Measurements from ENCODE around the gene BCL10. TPM values are rescaled to one million over a fixed set of nuclear protein-coding genes. Genes with fewer than 3 reads are reported as not detected.

The BCL10 gene
- total RNA-seq, 2 experiments from 2014 or later = 27.4 to 31.7 TPM

DNA sequence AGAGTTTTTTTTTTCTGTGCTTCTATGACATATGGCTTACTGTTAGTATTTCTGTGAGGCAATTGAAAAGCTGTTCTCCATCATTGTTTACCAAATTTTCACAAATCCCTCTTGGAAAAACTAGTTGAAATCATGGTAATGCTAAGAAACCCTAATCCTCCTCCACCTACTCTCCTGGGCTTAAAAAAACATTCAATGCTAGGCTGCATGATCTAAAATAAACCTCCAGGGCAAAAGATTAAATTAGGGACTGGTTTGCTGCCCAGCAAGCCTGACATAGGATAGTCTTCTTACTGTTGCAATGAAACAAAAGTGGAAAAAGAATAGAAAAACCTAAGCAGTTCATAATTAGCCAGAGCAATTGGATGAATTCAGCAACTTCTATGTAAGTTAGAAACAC, 33.1 kb downstream of the BCL10 start:
- ATAC-seq (ENCODE audit: low read depth) (no peak), DNase-seq (no peak)
- Mint-ChIP-seq H3K4me1 (peaks cover 22% of the 10 kb centered on the region), H3K9me3 (peaks cover 3% of the 10 kb centered on the region), H3K36me3 (peaks cover 6% of the 10 kb centered on the region), H3K27me3 (no peaks in the 10 kb centered on the region), H3K27ac (no peak overlapping the region), H3K4me3 (no peak overlapping the region)
- POLR2A ChIA-PET = no interaction called here

DNA sequence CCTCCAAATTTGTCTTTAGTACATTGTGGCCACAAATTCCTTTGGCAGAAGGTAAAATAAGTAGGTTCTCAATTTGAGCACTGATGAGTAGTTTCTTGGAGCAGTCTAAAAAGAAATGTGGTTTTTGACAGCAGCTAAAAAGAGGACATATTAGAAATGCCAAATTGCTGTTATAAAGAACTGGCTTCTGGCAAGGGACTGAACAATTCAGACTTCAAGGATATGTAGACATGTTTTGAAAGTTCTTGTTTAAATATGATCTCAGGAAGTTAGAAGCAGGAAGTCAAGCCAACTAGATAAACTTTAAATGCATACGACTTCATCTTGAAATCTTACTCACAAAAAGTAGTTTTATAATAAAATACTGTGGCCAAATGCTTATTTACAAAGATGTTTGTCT, 35.8 kb downstream of the BCL10 start:
- H3K36me3 Mint-ChIP-seq = peaks cover 6% of the 10 kb centered on the region

DNA sequence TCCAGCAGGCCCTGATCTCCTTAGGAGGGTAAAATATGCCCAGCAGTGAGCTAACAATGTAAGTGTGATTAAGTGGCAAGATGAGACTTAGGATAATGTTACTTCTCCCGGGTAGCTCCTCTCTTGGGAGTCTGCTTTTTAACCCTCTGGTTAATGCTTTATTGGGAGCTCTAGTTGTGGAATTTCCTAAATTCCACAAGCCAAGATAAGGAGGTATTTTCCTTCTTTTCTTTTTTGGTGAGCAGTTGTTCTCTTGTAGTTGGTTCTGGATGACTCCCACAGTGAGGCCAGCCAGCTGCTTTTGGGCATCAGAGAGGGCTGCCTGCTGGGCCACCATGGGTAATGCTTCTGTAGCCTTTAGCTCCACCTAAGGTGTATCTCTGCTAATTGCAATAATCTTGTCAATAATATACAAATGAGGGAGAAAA, 36.2 kb downstream of the BCL10 start:
- Mint-ChIP-seq H3K36me3 (peaks cover 4% of the 10 kb centered on the region), H3K4me3 (no peak overlapping the region), H3K9me3 (peaks cover 1% of the 10 kb centered on the region), H3K27ac (peak overlapping the region; percentile 81), H3K4me1 (peaks cover 16% of the 10 kb centered on the region), H3K27me3 (peaks cover 6% of the 10 kb centered on the region)
- no peak for DNase-seq
- POLR2A ChIA-PET = interaction anchor here (1.1 to 1.5 kb wide), 2 partner anchors 14 to 19 kb away, joined by 3 to 6 read pairs; partner anchors contain the start of gene C1orf52
- ATAC-seq (ENCODE audit: low read depth) = peak; percentile 72

More for the DNA sequence above, 35.8 kb downstream of the BCL10 start:
- peaks cover 19% of the 10 kb centered on the region for H3K4me1 Mint-ChIP-seq
- H3K9me3 Mint-ChIP-seq = peaks cover 1% of the 10 kb centered on the region
- ATAC-seq (ENCODE audit: low read depth) = no peak
- peak overlapping the region; percentile 81 for H3K27ac Mint-ChIP-seq
- peaks cover 6% of the 10 kb centered on the region for H3K27me3 Mint-ChIP-seq
- POLR2A ChIA-PET = interaction anchor here (1.1 to 1.5 kb wide), 2 partner anchors 14 to 19 kb away, joined by 3 to 6 read pairs; partner anchors contain the start of gene C1orf52
- no peak for DNase-seq
- no peak overlapping the region for H3K4me3 Mint-ChIP-seq

DNA sequence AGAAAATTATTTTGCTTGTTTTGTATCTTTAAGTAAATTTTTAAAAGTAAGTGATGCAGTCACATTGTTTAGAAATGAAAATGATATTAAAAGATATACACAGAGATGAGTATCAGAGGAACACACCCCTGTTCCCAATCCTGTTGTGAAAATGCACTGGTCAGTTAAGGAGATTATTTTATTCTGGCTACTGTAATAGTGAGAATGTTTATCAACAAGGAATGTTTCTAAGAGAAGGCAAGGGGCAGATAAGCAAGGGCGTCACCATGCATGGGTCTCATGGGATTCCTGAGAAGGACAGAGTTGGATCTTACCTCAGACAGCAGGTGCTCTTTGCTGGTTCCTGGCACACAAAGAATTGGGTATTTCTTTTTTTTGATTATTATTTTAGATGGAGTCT, 38.8 kb downstream of the BCL10 start:
- H3K36me3 Mint-ChIP-seq = peaks cover 4% of the 10 kb centered on the region
- DNase-seq = no peak
- H3K4me3 Mint-ChIP-seq = no peak overlapping the region
- POLR2A ChIA-PET = no interaction called here
- H3K27me3 Mint-ChIP-seq = peaks cover 10% of the 10 kb centered on the region
- H3K9me3 Mint-ChIP-seq = peaks cover 1% of the 10 kb centered on the region
- H3K27ac Mint-ChIP-seq = no peak overlapping the region
- peaks cover 10% of the 10 kb centered on the region for H3K4me1 Mint-ChIP-seq
- no peak for ATAC-seq (ENCODE audit: low read depth)

DNA sequence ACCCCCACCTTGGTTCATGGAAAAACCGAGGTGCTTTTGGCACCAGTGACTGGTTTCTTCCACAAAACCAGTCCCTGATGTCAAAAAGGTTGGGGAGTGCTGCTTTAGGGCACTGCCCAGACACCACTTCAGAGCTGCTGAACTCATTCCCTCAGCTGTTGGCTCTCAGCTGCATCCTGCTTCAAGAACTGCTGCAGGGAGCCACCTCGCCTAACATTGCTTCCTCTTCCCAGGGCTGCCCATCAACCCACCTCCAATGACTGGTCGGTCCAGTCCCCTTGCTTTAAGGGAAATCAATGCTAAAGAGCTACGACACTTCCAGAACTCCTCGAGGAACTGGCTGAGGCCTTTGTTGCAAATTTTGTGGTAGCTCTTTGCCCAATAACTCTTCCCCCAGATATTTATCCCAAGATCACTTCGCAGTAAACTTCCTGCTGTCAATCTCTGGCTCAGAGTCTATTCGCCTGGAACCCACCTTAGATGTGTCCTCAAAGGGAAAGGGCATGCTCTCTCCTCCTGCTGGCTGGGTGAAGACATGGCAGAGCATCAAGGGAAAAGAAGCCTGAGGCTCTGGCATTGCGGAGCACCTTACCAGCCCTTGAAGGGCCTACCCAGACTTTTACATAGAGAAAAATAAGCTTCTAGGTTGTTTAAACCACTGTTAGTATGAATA, 46.0 kb downstream of the BCL10 start:
- POLR2A ChIA-PET = no interaction called here
- Mint-ChIP-seq H3K27me3 (peaks cover 7% of the 10 kb centered on the region), H3K4me1 (no peaks in the 10 kb centered on the region), H3K4me3 (no peak overlapping the region), H3K36me3 (no peaks in the 10 kb centered on the region), H3K27ac (no peak overlapping the region), H3K9me3 (no peaks in the 10 kb centered on the region)
- ATAC-seq (ENCODE audit: low read depth) (no peak), DNase-seq (no peak)

DNA sequence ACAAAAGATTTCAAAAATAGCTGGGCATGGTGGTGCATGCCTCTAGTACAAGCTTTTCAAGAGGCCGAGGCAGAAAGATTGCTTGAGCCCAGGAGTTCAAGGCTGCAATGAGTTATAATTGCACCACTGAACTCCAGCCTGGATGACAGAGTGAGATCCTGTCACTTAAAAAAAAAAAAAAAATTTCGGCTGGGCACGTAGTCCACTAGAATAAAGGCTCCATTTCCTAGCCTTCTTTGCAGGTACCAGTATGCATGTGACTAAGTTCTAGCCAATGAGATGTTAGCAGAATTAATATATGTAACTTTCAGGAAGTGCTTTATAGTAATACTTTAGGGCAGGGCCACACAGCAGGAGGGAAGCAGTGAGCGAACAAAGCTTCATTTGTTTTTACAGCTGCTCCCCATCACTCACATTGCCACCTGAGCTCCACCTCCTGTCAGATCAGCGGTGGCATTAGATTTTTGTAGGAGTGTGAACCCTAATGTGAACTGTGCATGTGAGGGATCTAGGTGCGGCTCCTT, 46.8 kb downstream of the BCL10 start:
- H3K4me3 Mint-ChIP-seq = no peak overlapping the region
- H3K27ac Mint-ChIP-seq = no peak overlapping the region
- H3K36me3 Mint-ChIP-seq = no peaks in the 10 kb centered on the region
- peaks cover 5% of the 10 kb centered on the region for H3K27me3 Mint-ChIP-seq
- no peak for DNase-seq
- POLR2A ChIA-PET = no interaction called here
- H3K9me3 Mint-ChIP-seq = no peaks in the 10 kb centered on the region
- H3K4me1 Mint-ChIP-seq = no peaks in the 10 kb centered on the region
- ATAC-seq (ENCODE audit: low read depth) = no peak

DNA sequence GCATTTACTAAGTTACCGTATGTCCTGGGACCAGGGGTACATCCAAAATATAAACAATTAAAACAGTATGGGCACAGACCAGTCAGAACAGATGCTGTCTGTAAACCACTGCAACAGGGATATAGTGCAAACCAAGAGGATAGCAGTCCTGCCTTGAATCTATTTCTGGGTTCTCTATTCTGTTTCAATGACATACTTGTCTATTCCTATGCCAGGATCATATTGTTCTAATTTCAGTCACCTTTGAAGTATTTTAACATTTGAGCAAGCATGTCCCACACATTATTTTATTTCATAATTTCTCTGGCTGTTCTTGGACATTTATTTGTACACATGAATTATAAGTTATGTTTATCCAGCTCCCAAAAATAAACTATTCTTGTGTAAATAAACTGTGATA, 47.5 kb downstream of the BCL10 start:
- Mint-ChIP-seq H3K9me3 (no peaks in the 10 kb centered on the region), H3K4me1 (no peaks in the 10 kb centered on the region), H3K27me3 (peaks cover 5% of the 10 kb centered on the region), H3K27ac (no peak overlapping the region), H3K4me3 (no peak overlapping the region), H3K36me3 (no peaks in the 10 kb centered on the region)
- no peak for DNase-seq
- ATAC-seq (ENCODE audit: low read depth) = no peak
- POLR2A ChIA-PET = no interaction called here

DNA sequence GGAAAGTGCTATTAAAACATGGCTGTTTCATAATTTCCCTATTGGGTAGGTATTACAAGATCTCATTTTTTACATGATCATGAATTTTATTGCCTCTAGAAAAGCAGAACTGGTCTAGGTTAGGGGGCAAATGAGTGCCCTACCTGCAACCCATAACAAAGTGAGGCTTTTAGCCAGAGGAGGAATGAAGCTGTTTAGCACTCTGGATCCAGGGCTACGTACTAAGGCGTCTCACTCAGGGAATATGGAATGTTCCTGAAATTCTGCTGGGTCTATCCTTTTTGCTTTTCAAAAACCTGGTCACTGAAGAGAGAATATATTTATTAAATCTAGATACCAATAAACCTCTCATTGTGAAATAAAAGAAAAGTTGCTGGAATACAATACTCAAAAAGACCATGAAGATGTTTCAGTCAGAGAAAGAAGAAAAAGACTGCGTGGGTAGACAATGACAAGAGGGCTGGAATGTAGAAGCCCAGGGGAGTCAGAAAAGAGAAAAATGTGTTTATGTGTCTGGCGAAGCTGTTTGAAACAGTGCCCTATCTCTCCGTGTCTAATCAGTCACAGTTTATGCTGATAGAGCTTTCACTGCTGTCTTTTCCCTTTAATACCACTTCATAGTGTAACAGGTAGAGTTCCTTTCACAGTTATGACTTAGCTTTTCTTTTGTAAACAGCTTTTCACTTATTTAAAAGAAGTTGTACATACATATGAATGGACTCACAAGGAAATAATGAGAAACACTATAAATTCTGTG, 50.6 kb downstream of the BCL10 start:
- POLR2A ChIA-PET = no interaction called here
- Mint-ChIP-seq H3K4me3 (no peak overlapping the region), H3K27ac (no peak overlapping the region), H3K36me3 (no peaks in the 10 kb centered on the region), H3K27me3 (peaks cover 5% of the 10 kb centered on the region), H3K4me1 (no peaks in the 10 kb centered on the region), H3K9me3 (no peaks in the 10 kb centered on the region)
- DNase-seq (no peak), ATAC-seq (ENCODE audit: low read depth) (no peak)

DNA sequence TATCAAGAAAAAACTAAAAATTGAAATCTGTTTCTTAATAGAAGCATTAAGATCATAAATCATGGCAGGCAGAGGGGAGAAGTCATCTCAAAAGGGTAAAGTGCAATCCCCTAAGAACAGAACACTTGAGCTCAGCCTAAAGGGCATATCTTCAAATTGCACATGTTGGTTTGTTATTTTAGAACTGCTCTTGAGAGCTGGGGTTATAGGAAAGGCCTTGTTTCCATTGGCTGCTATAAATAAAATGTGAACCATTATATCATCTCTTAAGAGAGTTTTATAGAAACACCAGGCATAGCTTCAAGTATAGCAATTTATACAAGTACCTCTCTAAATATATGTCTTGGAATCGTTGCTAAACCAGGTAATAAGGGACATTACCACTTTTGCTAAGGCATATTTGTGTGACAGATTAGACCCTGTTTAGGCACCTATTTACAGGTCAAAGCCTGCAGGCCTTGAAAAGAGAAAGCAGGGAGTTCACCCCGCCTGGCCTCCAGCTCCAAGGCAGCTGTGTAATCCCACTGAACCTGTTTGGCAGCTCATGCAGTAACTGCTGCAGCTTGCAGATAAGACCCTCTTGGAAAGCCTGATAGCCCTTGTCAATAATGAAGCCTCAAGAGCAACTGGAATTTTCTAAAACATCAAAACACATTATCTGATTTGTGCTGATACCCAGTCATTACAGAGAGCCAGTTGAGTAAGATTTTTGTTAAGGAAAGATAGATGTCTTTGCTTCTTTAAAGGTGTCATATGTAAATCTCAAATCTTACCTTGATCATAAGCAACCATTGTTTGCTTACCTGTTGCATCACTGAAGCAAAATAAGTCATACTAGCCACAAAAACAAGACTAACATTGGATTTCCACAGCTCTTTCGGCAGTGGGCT, 51.5 kb downstream of the BCL10 start:
- ATAC-seq (ENCODE audit: low read depth) (no peak), DNase-seq (no peak)
- H3K4me3 Mint-ChIP-seq = no peak overlapping the region
- peaks cover 5% of the 10 kb centered on the region for H3K27me3 Mint-ChIP-seq
- H3K36me3 Mint-ChIP-seq = no peaks in the 10 kb centered on the region
- H3K4me1 Mint-ChIP-seq = no peaks in the 10 kb centered on the region
- no peaks in the 10 kb centered on the region for H3K9me3 Mint-ChIP-seq
- no peak overlapping the region for H3K27ac Mint-ChIP-seq
- POLR2A ChIA-PET = no interaction called here

DNA sequence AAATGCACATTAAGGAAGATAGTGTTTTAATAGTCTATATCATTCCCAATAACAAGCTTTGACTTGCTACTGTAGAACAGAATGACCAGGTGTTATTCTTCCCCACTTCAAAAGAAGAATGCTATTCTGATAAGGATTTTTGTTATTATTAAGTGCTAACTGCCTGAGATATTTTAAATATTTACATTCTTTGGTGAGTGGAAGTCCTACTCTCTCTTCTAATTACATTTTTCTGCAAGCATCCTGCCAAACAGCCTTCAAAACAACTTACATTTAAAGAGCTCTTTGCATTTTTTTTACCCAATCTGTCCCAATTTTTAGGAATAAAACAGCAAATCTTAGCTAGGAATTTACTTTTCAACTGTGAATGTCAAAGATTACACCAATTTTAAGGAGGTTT, 52.1 kb downstream of the BCL10 start:
- Mint-ChIP-seq H3K4me3 (no peak overlapping the region), H3K27me3 (peaks cover 5% of the 10 kb centered on the region), H3K4me1 (no peaks in the 10 kb centered on the region), H3K27ac (no peak overlapping the region), H3K9me3 (no peaks in the 10 kb centered on the region), H3K36me3 (no peaks in the 10 kb centered on the region)
- POLR2A ChIA-PET = no interaction called here
- ATAC-seq (ENCODE audit: low read depth) = no peak
- DNase-seq = no peak

DNA sequence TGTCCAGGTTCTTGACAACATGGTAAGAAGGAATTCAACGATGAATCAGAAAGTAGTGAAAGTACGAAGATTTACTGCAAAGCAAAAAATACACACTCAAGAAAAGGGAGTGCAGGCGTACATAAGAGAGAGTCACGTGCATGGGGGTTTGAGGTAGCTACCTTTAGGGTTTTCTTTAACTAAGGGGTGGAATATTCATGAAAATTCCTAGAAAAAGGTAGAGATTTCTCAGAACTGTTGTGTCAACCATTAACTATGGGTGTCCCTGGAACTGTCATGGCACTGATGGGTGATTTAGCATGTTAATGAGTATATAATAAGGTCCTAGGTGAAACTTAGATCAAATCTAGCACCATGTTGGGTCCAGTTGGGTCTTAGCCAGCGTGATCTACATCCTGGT, 53.1 kb downstream of the BCL10 start:
- Mint-ChIP-seq H3K27ac (no peak overlapping the region), H3K4me3 (no peak overlapping the region), H3K9me3 (no peaks in the 10 kb centered on the region), H3K4me1 (no peaks in the 10 kb centered on the region), H3K36me3 (no peaks in the 10 kb centered on the region), H3K27me3 (peaks cover 10% of the 10 kb centered on the region)
- POLR2A ChIA-PET = no interaction called here
- DNase-seq (no peak), ATAC-seq (ENCODE audit: low read depth) (no peak)

DNA sequence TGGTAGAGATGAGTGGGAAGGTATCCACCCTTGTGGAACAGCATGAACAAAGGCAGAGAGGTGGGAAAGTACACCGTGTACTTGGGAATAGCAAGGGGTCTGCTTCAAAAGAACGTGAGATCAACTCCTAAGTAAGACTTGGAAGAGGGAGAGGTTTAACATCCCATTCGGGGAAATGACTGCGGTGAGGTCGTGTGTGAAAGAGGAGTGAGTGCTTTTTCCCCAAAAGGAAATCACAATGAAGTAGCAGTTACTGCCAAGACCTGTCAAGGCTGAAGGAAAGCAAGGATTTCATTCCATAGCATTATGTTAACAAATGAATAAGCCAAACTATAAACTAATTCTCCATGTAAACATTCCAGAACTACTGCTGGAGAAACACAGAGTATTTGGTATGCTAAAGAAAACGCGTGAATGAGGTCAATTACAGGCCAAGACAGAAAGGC, 55.7 kb downstream of the BCL10 start:
- Mint-ChIP-seq H3K4me1 (no peaks in the 10 kb centered on the region), H3K4me3 (no peak overlapping the region), H3K9me3 (no peaks in the 10 kb centered on the region), H3K27ac (no peak overlapping the region), H3K27me3 (peaks cover 21% of the 10 kb centered on the region), H3K36me3 (no peaks in the 10 kb centered on the region)
- DNase-seq (no peak), ATAC-seq (ENCODE audit: low read depth) (no peak)
- POLR2A ChIA-PET = no interaction called here

DNA sequence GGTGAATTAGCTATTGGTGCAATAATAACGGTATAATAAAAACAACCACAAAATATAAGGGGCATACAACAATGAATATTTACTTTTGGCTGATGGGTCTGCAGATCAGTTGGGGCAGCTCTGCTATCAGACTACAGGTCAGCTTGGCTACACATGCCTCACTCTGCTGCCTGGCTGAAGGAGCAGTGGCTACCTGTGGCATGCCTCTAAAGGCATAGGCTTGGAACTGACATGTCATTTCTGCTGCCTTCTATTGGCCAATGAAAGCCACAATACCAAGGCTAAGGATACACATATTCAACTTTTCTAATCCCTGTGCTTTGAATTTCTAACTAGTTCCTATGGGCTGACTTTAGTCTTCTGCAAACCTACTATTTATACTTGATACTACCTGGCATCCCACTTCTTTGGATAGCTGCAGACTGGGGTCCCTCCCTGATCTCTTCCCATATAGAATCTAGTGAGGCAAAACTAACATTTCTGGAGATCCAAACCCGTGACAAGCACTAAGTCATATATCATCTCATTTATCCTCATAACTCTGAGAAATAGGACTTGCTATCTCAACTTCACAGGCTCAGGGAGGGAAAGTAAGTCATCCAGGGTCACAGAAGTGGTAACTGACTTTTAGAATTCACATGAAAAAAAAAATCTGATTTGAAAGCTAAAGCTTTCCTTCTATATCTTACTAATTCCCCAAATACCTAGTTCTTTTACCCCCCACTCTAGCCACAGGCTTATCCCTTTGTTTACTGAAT, 56.4 kb downstream of the BCL10 start:
- no peaks in the 10 kb centered on the region for H3K4me1 Mint-ChIP-seq
- no peak overlapping the region for H3K27ac Mint-ChIP-seq
- no peak overlapping the region for H3K4me3 Mint-ChIP-seq
- DNase-seq (no peak), ATAC-seq (ENCODE audit: low read depth) (no peak)
- no peaks in the 10 kb centered on the region for H3K9me3 Mint-ChIP-seq
- POLR2A ChIA-PET = no interaction called here
- H3K36me3 Mint-ChIP-seq = no peaks in the 10 kb centered on the region
- peaks cover 24% of the 10 kb centered on the region for H3K27me3 Mint-ChIP-seq

All from activated naive CD8-positive, alpha-beta T cell treated with anti-CD3 and anti-CD28 coated beads, Interleukin-2, amount 10 ng/mL, durations not matched to agents 7 days and 5 days (primary cell).